ENCODE measurements around the gene OPTN.
A peak's percentile ranks its signal among the peaks of the same experiment; 100 is the strongest.
"Not testable (repeated sequence)": the region's sequence is repeated elsewhere in the genome, so short reads cannot be mapped to it uniquely, and the experiment has no call there.

OPTN gene

DNA sequence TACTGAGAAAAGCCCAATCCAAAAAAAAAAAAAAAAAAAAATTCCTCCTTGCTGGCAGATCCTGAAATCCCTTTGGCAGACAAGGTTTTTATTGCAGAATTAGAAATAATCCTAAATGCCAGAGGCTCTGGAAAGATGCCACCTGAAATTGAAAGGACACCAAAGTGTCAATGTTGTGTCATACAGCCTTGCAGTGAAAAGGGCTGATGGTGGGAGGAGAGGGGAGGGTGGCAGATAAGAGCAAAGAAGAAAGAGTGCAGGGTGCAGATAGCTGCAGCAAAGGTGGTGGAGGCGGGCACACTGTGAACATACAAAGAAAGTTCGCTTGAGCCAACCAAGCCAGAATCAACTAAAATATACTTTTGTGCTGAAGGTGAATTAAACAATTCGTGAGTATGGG is 8.2 kb upstream of the OPTN start:
- DNase-seq, result peak; percentile 93

- DNase-seq, result no peak
These were observed 7.5 kb upstream of the OPTN start for GRCh38 chr10:13092291-13093102.

- not testable (repeated sequence) for DNase-seq
These were observed 5.9 kb upstream of the OPTN start for GRCh38 chr10:13094082-13094481.

GRCh38 chr10:13095094-13095493 is 4.9 kb upstream of the OPTN start:
- DNase-seq, result no peak

DNA sequence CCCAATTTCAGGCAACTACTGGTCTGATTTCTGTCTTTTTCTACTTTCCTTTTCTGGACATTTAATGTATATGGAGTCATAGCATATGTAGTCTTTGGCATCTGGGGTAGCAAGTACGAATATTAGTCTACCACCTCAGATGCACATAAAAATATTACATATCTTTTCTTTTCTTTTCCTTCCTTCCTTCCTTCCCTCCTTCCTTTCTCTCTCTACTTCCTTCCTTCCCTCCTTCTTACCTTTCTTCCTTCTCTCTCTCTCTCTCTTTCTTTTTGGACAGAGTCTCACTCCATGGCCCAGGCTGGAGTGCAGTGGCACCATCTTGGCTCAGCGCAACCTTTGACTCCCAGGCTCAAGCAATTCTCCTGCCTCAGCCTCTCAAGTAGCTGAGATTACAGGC is 4.0 kb upstream of the OPTN start:
- no peak for DNase-seq

- peak; percentile 82 for DNase-seq
These were observed 758 bp upstream of the OPTN start for GRCh38 chr10:13099144-13099665.

DNA sequence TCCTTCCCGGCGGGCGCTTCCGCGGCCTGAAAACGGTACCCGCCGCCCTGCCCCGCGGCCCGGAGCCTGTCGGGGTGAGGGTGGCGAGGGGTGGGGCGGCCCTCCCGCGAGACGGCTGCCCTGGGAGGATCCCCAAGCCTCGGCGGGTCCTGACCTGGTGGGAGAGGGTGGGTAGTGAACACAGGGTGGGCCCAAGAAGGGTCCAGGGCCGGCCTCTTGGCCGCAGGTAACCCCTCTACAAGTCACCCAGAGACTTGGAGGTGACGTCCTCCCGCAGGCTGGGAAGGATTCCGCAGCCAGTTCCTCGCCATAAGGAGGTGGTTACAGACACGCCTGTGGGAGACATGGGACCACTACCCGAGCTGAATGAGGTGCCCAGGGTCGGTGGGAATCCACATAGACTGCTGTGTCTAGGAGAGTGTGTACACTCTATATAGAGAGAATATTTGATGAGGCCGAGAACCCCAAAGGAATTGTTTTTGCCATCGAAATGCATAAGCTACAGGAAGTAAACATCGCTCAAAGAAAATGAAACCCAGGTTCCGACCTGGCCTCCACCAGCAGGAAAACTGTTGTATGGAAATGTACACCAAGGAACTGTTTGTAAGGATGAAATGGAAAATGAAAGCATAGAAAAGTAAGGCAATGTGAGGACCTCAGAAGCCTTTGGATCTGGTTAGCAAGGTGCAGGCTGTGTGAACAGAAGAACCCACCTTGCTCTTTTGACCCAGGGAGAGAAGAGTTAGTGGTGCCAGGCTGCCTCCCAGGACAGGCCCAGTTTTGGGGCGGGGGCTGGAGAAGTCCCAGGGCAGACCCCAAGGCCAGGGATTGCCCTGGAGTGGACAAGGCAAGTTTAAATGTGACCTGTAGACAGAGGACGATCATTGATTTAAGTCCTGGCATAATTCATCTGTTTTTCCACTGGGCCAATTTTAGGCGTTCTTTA is 659 bp downstream of the OPTN start:
- no peak for DNase-seq

DNA sequence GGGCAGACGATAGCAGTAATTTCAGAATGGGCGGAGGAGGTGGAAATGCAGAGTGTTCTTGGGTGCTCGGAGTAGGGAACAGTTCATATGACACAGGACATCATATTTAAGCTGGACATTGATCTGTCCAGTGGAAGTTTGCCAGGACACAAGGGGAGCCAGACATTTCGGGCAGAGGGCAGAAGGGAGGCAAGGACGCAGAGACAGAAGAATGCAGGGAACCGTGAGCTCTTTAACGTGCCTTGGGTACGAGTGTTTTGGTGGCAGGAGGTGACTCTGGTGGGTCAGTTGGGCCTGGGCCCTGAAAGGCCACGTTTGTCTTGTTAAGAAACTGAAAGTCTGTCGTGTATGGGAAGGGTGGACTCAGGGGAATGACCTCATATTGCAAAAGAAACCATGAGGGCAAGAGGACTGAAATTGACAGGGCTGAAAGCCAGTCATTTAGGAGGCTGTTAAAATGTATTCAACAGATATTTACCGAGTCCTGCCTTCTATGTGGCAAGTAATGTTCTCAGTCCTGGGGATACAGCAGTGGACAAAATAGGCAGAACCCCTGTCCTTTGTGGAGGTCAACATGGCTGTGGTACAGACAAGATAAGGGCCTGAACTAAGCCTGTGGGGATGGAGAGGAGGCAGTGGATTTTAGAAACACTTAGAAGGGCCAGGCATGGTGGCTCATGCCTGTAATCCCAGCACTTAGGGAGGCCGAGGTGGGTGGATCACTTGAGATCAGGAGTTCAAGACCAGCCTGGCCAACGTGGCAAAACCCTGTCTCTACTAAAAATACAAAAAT is 2.2 kb downstream of the OPTN start:
- DNase-seq, result no peak

GRCh38 chr10:13103554-13103953 is 3.6 kb downstream of the OPTN start:
- DNase-seq, result no peak

- DNase-seq, result no peak
These were observed 4.7 kb downstream of the OPTN start for GRCh38 chr10:13104697-13105096.

- peak; percentile 46 for DNase-seq
These were observed 5.2 kb downstream of the OPTN start for GRCh38 chr10:13105184-13105583.

DNA sequence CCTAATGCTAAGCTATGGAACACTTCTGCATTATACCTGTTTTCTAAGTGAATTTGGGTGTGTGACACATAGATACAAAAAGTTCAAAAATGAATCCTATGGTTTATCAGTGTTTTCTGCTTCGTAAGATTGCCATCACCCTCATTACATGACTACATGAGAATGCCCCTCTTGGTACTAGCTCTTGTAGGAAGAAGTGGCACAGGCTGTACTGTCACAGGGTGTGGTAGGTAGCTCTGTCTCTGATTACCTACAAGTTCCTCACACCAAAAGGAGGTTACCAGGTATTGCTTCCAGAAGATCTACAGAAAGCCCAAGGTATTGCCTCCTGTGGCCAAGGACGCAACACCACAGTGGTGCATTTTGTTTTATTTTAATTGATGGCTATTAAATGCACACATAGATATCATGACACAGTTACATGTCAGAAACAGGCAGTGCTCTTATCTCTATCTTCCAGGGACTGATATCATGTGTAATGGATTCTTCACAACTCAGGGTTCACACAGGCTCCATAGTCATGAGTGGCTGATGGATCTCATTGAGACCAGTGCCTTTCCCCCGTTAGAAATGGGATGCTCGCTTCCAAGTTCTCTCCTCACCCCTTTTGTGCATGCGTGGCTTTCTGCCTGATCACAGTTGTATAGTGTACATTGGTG is 6.6 kb downstream of the OPTN start:
- DNase-seq, result peak; percentile 66

DNA sequence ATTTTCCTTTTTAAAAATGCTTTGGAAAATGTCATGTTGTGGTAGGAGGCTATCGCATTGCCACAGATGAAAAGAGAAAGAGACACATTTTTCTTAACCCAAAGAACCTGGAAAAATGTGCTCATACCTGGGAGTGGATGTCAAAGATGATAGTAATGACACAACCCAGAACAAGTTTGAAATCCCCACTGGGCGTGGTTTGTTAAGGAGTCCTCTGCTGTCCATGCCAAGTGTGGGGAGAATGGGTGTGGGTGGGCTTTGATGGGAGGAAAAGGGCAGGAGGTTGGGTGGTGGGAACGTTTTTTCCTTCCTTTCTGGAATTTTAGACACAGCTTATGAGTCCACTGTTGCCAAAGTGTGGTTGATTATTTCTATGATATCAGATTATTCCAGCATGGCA is 10.9 kb downstream of the OPTN start:
- no peak for DNase-seq

DNA sequence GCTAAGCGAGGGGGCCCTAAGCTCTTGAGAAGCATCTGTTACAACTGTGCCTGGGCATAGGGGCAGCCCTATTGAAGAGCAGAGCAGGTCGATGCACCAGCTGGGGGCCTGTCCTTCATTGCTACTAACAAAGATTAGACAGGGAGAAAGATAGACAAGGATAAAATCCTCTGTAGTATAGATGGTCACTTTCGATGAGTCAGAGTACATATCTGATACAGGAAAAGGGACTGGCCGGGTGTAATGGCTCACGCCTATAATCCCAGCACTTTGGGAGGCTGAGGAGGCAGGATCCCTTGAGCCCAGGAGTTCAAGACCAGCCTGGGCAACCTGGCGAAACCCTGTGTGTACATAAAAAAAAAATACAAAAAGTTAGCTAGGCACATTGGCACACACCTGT is 13.6 kb downstream of the OPTN start:
- DNase-seq, result no peak

GRCh38 chr10:13115832-13116803 is 16.2 kb downstream of the OPTN start:
- no peak for DNase-seq

GRCh38 chr10:13117841-13118783 is 18.1 kb downstream of the OPTN start:
- DNase-seq, result peak; percentile 53

DNA sequence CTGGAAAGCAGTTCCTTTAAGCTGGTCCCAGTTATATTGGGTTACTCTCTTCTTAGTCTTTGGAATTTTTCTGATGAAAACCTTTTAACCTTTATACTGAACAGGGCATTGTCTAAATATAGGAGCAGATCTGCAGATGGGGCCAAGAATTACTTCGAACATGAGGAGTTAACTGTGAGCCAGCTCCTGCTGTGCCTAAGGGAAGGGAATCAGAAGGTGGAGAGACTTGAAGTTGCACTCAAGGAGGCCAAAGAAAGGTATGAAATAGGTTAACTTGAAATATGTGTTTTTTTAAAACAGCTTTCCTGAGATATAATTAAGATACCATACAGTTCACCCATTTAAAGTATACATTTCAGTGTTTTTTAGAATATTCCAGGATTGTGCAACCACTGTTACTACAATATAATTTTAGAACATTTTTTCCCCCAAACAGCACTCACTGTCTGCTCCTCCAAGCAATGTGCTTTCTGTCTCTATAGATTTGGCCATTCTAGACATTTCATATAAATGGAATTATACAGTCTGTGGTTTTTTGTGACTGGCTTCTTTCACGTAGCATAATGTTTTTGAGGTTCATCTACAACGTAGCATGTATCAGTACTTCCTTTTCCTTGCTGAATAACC is 18.9 kb downstream of the OPTN start:
- DNase-seq, result no peak

DNA sequence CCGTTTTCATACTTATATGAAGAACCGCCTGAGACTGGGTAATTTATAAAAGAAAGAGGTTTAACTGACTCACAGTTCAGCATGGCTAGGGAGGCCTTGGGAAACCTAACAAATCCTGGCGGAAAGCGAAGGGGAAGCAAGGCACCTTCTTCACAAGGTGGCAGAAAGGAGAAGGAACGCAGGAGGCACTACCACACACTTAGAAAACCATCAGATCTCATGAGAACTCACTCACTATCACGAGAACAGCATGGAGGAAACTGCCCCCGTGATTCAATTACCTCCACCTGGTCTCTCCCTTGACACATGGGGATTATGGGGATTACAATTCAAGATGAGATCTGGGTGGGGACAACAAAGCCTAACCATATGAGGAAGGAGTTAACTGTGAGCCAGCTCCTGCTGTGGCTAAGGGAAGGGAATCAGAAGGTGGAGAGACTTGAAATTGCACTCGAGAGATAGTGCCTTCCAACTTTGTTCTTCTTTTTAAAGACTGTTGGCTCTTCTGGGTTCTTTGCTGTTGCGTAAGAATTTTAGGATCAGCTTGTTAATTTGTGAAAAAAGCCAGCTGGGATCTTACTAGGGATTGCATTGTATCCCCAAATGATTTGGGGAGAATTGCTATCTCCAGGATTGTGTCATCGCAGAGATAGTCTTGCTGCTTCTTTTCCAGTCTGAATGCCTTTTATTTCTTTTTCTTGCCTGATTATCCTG is 21.0 kb downstream of the OPTN start:
- DNase-seq, result no peak

- no peak for DNase-seq
These were observed 21.5 kb downstream of the OPTN start for GRCh38 chr10:13121500-13121854.
